GM12878 (cell line): ENCODE results near the gene RECQL5. TPM values are rescaled to one million over a fixed set of nuclear protein-coding genes. Genes with fewer than 3 reads are reported as not detected.

Experiments
- ATF3 ChIP-seq: IDR thresholded peaks from 2 replicates; pipeline ENCODE4 v1.6.1; 2011; ENCODE audit warnings: low read depth, mild to moderate bottlenecking, low read length, moderate library complexity, borderline replicate concordance; ENCODE audit errors: extremely low read depth
- BCL3 ChIP-seq: IDR thresholded peaks from 2 replicates; pipeline ENCODE4 v1.6.1; 2011; ENCODE audit warnings: borderline replicate concordance, low read depth, mild to moderate bottlenecking, moderate library complexity, low read length; ENCODE audit not compliant: insufficient read depth, poor library complexity, severe bottlenecking
- CBFB ChIP-seq: IDR thresholded peaks from 2 replicates; pipeline ENCODE4 v1.6.1; 2016; ENCODE audit warnings: antibody characterized with exemption, low read depth
- EP300 ChIP-seq, 2 experiments: fragments of 150-350 bp in 1 of 2; IDR thresholded peaks; 2 replicates each; pipeline ENCODE4 v1.6.1; 2011 to 2012; ENCODE audit warnings: low read depth in 2 of 2, low read length in 2 of 2, borderline replicate concordance in 1 of 2, improper control_type of control experiment in 1 of 2, inconsistent platforms in 1 of 2; ENCODE audit not compliant: control insufficient read depth in 1 of 2
- FOXM1 ChIP-seq: IDR thresholded peaks from 2 replicates; pipeline ENCODE4 v1.6.1; 2012; ENCODE audit warnings: low read depth, mild to moderate bottlenecking, inconsistent platforms, low read length, moderate library complexity
- HCFC1 ChIP-seq: fragments of 150-350 bp; IDR thresholded peaks from 2 replicates; pipeline ENCODE4 v1.6.1; 2014; ENCODE audit warnings: low read length
- HSF1 ChIP-seq: fragments of 150-350 bp; IDR thresholded peaks from 2 replicates; pipeline ENCODE4 v1.6.1; 2014; ENCODE audit warnings: mild to moderate bottlenecking, low read depth, low read length
- IKZF2 ChIP-seq, 2 experiments: fragments of 450-650 bp; IDR thresholded peaks; 2 replicates each; pipeline ENCODE4 v1.6.1; 2017; ENCODE audit warnings: mild to moderate bottlenecking in 2 of 2, moderate library complexity in 2 of 2
- MEF2A ChIP-seq: IDR thresholded peaks from 2 replicates; pipeline ENCODE4 v1.6.1; 2011; ENCODE audit warnings: low read depth, mild to moderate bottlenecking, low read length, moderate library complexity; ENCODE audit not compliant: insufficient read depth
- MXI1 ChIP-seq: fragments of 150-350 bp; IDR thresholded peaks from 2 replicates; pipeline ENCODE4 v1.6.1; 2011; ENCODE audit warnings: low read depth, mild to moderate bottlenecking, inconsistent platforms, low read length, improper control_type of control experiment
- POU2F2 ChIP-seq: IDR thresholded peaks from 3 replicates; pipeline ENCODE4 v1.6.1; 2011; ENCODE audit warnings: low read depth, mild to moderate bottlenecking, low read length, borderline replicate concordance
- PRDM15 ChIP-seq: fragments of 450-650 bp; formaldehyde crosslinking; IDR thresholded peaks from 2 replicates; pipeline ENCODE4 v1.4.0; 2020; ENCODE audit warnings: mild to moderate bottlenecking, moderate library complexity
- RB1 ChIP-seq: fragments of 450-650 bp; formaldehyde crosslinking; IDR thresholded peaks from 2 replicates; pipeline ENCODE4 v1.6.1; 2017; ENCODE audit warnings: mild to moderate bottlenecking, borderline replicate concordance
- TARDBP ChIP-seq: IDR thresholded peaks from 2 replicates; pipeline ENCODE4 v1.6.1; 2016; ENCODE audit warnings: borderline replicate concordance
- TCF12 ChIP-seq: IDR thresholded peaks from 2 replicates; pipeline ENCODE4 v1.6.1; 2011; ENCODE audit warnings: low read depth, mild to moderate bottlenecking, low read length
- TCF3 ChIP-seq: IDR thresholded peaks from 2 replicates; pipeline ENCODE4 v1.6.1; 2012; ENCODE audit warnings: low read depth, mild to moderate bottlenecking, low read length, borderline replicate concordance; ENCODE audit not compliant: insufficient read depth
- USF2 ChIP-seq: IDR thresholded peaks from 2 replicates; pipeline ENCODE4 v1.6.1; 2011; ENCODE audit warnings: low read depth, low read length, improper control_type of control experiment, borderline replicate concordance
- ZNF207 ChIP-seq: fragments of 450-650 bp; IDR thresholded peaks from 2 replicates; pipeline ENCODE4 v1.6.1; 2014; ENCODE audit warnings: antibody characterized with exemption, mild to moderate bottlenecking, borderline replicate concordance
- ZZZ3 ChIP-seq: IDR thresholded peaks from 2 replicates; pipeline ENCODE4 v1.6.1; 2011; ENCODE audit warnings: low read depth; ENCODE audit not compliant: control insufficient read depth, insufficient read length
- polyA plus RNA-seq, 11 experiments: library from polyadenylated mRNA; depleted of rRNA in 4 of 11; unstranded in 6 of 11; stranded (reverse) in 5 of 11; fragments of >200 nt; fragmentation: Nextera tagmentation in 4 of 11; fragmentation: Illumina TruSeq in 1 of 11; extraction: Ambion mirVana in 4 of 11; extraction: Trizol in 1 of 11; gene quantifications; 1 replicate in 1 of 11; 2 replicates in 10 of 11; pipeline versions ENCODE4 v1.2.1 to v1.2.3, GENCODE V29; 2011 to 2016; ENCODE audit warnings: inconsistent platforms in 2 of 11, missing spikeins in 2 of 11, low read depth in 1 of 11
- total RNA-seq, 4 experiments: library from RNA; depleted of rRNA in 3 of 4; stranded (reverse); fragments of >200 nt in 3 of 4; fragmentation: Illumina TruSeq in 1 of 4; extraction: Trizol in 1 of 4; gene quantifications; 2 replicates each; pipeline versions ENCODE4 v1.2.1 to v1.2.3, GENCODE V29; 2013 to 2021

The RECQL5 gene
- total and polyA plus RNA-seq, 10 of the 15 experiments (the other 5 are each of a cell fraction or from before 2014, with no cell fraction given), result 3.6 to 30.6 (median 20.1) TPM

- TF ChIP-seq USF2 (no peak; the same call in 1 of the 2 replicates), RB1 (no peak), MXI1 (peak; percentile 86), FOXM1 (no peak), BCL3 (no peak), TCF3 (no peak), ZNF207 (no peak), TCF12 (0 out of 2 replicates have a peak, but pooled peaks have one; percentile 11), MEF2A (no peak), EP300 (IDR thresholded peaks at IDR 0.05; ENCODE audit: borderline replicate concordance in 1 of 2, control insufficient read depth in 1 of 2, low read depth in 2 of 2, low read length in 2 of 2) (peak in 1 of 2 experiments; percentile 24; a peak in 1 of 4 replicates), HSF1 (no peak), CBFB (peak; percentile 61; the same call in 1 of the 2 replicates), TARDBP (0 out of 2 replicates have a peak, but pooled peaks have one; percentile 42), ZZZ3 (no peak), POU2F2 (no peak), HCFC1 (peak; percentile 68), IKZF2 (IDR thresholded peaks at IDR 0.05) (0 out of 4 replicates have a peak, but pooled peaks of 1 of the 2 experiments have one; percentile 26), ATF3 (peak; percentile 60; the same call in 1 of the 2 replicates), PRDM15 (CRISPR knock-in tag) (no peak)
Measured at GRCh38 chr17:75666959-75667790, at the start of gene RECQL5, which contains the start of gene SAP30BP (continued).
